Mucosa of stomach (tissue), 1 donor: Measurements from ENCODE around the gene DCDC2B.

Experiments
- H3K27me3 ChIP-seq: one replicate; pipeline ENCODE4 v1.7.0; 2013; ENCODE audit warnings: mild to moderate bottlenecking, low read length; ENCODE audit not compliant: control insufficient read depth, insufficient read depth
- H3K36me3 ChIP-seq: one replicate; pipeline ENCODE4 v1.7.0; 2013; ENCODE audit warnings: low read length; ENCODE audit not compliant: control insufficient read depth, insufficient read depth
- H3K4me1 ChIP-seq: one replicate; pipeline ENCODE4 v1.7.0; 2013; ENCODE audit warnings: mild to moderate bottlenecking, low read length; ENCODE audit not compliant: control insufficient read depth, insufficient read depth
- H3K4me3 ChIP-seq: one replicate; pipeline ENCODE4 v1.7.0; 2013; ENCODE audit warnings: low read length
- H3K9ac ChIP-seq: one replicate; pipeline ENCODE4 v1.7.0; 2013; ENCODE audit warnings: mild to moderate bottlenecking, low read length, moderate library complexity
- H3K9me3 ChIP-seq: one replicate; pipeline ENCODE4 v1.7.0; 2013; ENCODE audit warnings: mild to moderate bottlenecking, low read length, moderate library complexity; ENCODE audit not compliant: control insufficient read depth
- donor health status: Pancreatic carcinoma.

DCDC2B gene

DNA sequence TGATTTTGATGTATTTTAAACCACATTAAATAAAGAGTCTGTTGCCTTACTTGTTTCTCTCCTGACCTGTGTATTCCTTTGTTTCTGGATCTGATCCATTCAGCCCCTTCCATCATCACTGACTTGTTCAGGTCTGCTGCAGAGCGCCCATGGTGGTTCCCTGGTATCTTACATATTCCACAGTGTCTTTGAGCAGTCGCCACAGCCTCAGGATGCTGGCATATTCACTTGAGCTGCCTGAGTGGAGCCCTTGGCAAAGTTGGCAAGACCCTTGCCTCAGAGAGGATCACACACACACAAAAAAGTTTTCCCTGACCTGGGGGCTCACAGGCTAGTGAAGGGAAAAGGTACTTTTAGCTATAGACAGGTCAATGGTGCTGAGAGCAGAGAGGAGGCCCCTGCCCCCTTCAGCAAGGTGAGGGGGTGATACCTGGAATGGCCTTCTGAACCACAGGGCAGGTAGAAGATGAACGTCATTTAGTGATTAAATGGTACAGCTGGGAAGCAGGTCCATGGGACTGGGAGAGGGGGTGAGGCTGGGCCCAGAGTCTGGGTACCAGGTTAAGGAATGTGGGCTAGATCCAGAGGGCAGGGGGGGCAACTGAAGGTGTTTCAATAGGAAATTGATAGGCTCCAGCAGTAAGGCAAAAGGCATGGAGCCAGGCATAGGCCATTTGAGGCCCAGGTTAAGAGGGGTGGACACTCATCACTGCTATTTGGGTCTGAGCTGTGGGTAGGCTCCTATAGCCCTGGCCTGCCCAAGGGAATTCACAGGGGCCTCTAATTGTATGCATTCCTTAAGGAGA lies 10.4 kb upstream of the DCDC2B start:
- Histone ChIP-seq H3K9me3 (no peaks in the 10 kb centered on the region), H3K9ac (no peak overlapping the region), H3K4me3 (no peak overlapping the region), H3K27me3 (no peaks in the 10 kb centered on the region), H3K4me1 (peaks cover 23% of the 10 kb centered on the region), H3K36me3 (peaks cover 17% of the 10 kb centered on the region)

DNA sequence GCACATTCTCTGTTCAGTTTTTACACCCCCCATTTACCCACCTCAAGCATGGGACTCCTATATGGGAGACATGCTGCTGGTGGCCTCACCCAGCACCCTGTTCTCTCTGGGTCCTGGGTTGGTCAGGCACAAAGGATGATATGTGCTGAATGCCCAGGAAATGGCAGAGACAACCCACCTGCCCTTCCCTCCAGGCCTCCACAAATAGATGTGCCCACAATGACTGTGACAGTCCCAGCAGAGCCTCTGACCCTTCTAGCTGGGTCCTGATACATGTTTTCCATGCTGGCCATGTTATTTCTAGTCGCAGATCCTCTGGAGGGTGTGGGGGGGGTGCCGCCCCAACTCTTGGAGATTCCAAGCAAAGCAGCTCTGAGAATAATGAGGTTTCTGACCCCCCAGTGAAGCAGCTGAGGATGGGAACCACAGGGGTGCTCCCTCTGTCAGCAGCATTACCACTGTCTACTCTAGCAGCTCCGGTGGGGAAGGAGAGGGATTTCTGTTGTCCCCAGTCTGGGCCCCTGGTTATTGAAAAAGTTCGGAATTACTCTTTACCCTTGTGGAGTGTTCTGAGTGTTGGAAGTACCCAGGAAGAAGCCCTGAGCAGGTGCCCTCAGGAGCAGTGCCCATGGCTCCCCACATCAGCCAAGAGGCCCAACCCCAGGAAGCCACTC lies 9.7 kb upstream of the DCDC2B start:
- H3K4me1 ChIP-seq = peaks cover 23% of the 10 kb centered on the region
- no peaks in the 10 kb centered on the region for H3K9me3 ChIP-seq
- peaks cover 13% of the 10 kb centered on the region for H3K36me3 ChIP-seq
- no peak overlapping the region for H3K4me3 ChIP-seq
- no peaks in the 10 kb centered on the region for H3K27me3 ChIP-seq
- H3K9ac ChIP-seq = no peak overlapping the region

DNA sequence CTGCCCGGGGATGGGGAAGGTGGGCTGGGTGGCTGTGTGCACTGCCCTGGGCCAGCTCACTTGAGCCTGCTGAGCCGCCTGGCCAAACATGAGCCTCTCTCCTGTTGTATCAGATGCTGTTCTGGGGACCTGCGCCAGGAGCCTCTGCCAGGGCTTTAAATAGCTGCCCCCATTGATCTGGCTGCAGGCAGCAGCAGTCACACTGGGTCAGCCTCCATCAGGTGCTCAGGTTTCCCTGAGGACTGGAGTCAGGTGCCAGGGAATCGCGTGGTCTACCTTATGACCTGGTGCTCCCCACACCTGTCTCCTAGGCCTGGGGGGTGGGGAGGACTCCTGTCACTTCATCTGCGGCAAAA lies 9.2 kb upstream of the DCDC2B start:
- H3K36me3 ChIP-seq = peaks cover 10% of the 10 kb centered on the region
- no peaks in the 10 kb centered on the region for H3K27me3 ChIP-seq
- H3K9me3 ChIP-seq = no peaks in the 10 kb centered on the region
- H3K4me1 ChIP-seq = peaks cover 23% of the 10 kb centered on the region
- no peak overlapping the region for H3K4me3 ChIP-seq
- H3K9ac ChIP-seq = peak overlapping the region; percentile 69

DNA sequence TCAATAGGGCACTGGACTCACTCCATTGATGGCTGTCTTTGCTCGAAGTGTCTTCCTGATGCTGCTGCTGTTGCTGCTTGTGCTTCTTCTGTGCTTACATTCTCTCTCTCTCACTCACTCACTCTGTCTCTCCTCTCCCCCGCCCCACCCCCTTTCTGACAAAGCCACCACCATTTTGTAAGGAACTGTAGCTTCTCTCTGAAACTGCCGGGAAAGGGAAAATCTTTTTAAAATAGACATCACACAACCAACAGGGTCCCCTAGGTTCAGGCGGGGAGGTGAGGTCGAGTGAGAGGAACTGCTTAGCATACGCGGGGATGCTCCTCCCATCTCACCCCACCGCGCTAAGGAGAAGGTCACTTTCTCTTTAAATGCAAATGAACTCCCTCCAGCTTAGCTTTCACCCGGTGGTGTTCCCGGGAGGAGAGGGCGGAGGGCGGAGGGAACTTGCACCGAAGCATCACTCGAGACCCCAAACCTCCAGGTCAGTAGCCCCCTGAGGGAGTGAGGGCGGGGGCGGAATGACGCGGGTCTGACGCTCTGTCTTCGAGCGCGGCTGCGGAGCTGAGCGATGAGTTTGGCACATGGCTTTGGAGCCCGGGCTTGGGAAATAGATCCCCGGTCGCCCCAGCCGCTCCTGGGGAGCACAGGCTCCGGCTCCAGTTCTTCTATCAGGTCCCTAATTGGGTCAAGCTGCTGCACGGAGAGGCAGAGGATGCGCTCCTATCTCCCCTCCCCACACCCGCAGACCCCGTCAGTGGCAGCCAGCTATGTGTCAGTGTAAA lies 8.5 kb upstream of the DCDC2B start, which contains the start of gene CCDC28B:
CCDC28B (plus strand) TSS at position 370 of the 785 bp plus-strand sequence. CDS start 1,341 bp downstream, outside the sequence.
- Histone ChIP-seq H3K27me3 (no peaks in the 10 kb centered on the region), H3K36me3 (peaks cover 10% of the 10 kb centered on the region), H3K9ac (peak within 1 kb of the TSS; percentile 69), H3K9me3 (no peaks in the 10 kb centered on the region), H3K4me1 (peaks cover 23% of the 10 kb centered on the region), H3K4me3 (peak within 1 kb of the TSS; percentile 62)

DNA sequence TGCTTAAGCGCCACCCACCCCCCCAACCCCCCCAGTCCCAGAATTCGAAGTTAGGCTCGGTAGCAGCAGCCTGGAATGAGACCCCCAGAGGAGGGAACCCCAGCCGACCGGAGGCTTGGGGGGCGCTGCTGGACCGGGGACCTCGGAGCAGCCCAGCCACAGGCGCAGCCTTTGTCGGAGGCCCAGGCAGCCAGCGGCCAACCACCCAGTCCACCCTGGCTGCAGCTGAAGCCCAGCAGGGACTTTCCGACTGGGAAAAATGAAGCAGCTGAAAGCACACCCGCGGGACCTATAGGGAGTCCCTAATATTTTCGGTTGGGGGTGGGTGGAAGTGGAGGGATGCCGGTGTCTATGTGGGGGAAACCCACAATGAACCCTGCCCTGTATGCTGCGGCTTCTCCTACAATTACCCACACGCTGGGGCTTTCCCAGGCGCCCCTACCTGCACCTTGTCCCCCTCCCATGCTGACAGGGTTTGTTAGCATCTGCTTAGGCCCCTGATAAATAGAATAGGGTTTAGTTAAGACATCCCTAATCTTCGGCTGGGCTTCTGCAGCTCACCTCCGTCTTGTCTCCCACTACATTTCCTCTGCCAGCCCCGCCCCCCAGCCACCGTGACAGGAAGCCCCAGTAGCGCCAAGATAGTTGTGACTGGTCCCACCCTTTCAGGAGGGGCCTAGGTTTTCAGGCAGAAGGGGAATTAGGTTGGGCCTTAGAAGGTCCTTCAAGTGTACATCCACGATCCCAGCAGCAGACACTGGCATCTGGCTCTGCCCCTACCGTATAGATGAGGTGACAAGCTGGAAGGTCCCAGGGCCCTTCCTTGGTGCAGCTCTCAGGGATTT lies 7.7 kb upstream of the DCDC2B start:
- no peaks in the 10 kb centered on the region for H3K27me3 ChIP-seq
- peak overlapping the region; percentile 6 for H3K9ac ChIP-seq
- H3K4me1 ChIP-seq = peaks cover 27% of the 10 kb centered on the region
- H3K36me3 ChIP-seq = peaks cover 7% of the 10 kb centered on the region
- no peaks in the 10 kb centered on the region for H3K9me3 ChIP-seq
- H3K4me3 ChIP-seq = peak overlapping the region; percentile 9

DNA sequence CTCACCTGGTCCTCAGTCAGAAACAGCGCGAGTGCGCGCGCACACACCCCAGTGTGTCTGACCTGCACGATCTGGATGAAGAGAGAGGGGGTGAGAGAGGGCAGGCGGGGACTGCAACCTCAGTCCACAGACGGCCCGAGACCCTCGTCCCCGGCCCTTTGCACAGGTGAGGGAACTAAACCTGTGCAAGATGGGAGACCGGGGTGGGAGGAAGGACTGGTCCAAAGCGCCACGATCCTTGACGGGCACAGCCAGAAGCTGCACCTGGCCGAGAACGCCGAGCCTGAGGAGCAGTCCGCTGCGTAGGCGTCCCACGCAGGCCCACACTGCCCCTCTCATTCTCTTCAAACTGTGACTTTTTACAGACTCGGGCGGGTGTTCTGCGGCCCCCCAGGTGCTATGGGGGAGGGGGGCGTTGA lies 3.9 kb upstream of the DCDC2B start:
- H3K36me3 ChIP-seq = no peaks in the 10 kb centered on the region
- H3K27me3 ChIP-seq = no peaks in the 10 kb centered on the region
- peak overlapping the region; percentile 32 for H3K4me3 ChIP-seq
- H3K9ac ChIP-seq = peak overlapping the region; percentile 73
- H3K4me1 ChIP-seq = peaks cover 47% of the 10 kb centered on the region
- no peaks in the 10 kb centered on the region for H3K9me3 ChIP-seq

DNA sequence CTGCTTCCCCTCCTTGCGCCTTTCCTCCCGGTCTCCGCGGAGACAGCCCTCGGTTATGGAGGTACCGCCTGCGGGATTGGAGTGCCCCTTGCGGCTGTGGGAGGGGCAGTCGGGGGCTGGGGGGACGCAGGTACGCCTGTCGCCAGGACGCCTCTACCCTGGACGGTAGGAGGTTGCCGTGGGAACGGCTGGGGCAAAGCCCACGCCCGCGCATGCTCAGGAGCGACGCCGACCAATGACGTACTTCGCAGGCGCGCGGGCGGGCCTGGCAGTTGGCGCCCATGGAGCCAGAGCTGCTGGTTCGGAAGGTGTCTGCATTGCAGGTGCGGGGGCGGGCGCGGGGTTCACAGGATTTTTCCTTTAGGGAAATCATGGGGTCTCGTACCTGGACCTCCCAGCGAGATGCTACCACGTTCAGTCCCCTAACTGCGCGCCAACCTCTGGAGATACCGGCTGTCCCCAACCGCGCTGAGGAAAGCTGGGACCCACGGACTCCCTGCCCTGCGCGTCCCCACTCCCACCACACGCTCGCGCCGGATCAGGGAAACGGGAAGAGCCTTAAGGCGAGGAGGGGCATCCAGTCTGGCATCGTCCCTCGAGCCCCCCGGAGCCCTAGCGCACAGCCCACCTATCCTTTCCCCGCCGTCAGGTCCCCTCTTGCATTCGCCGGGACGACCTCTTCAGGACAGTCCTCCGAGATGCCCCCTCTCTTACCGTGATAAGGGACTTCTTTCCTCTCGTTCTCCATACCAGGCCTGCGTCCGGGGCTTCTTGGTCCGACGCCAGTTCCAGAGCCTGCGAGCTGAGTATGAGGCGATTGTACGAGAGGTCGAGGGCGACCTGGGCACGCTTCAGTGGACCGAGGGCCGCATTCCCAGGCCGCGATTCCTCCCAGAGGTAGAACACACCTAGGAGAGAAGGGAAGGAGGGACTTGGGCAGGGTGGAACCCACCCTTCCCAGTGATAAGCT lies 3.2 kb upstream of the DCDC2B start, which contains the start of gene IQCC:
IQCC (plus strand) TSS at position 271 of the 970 bp plus-strand sequence; CDS start at position 282, 11 bp downstream.
- Histone ChIP-seq H3K9me3 (no peaks in the 10 kb centered on the region), H3K36me3 (no peaks in the 10 kb centered on the region), H3K27me3 (no peaks in the 10 kb centered on the region), H3K4me3 (peak within 1 kb of the TSS; percentile 32), H3K9ac (peak within 1 kb of the TSS; percentile 73), H3K4me1 (peaks cover 41% of the 10 kb centered on the region)

GRCh38 chr1:32208469-32208868 lies 420 bp upstream of the DCDC2B start:
- H3K9me3 ChIP-seq = no peaks in the 10 kb centered on the region
- H3K4me3 ChIP-seq = no peak overlapping the region
- no peaks in the 10 kb centered on the region for H3K36me3 ChIP-seq
- no peaks in the 10 kb centered on the region for H3K27me3 ChIP-seq
- H3K9ac ChIP-seq = no peak overlapping the region
- H3K4me1 ChIP-seq = peaks cover 31% of the 10 kb centered on the region

DNA sequence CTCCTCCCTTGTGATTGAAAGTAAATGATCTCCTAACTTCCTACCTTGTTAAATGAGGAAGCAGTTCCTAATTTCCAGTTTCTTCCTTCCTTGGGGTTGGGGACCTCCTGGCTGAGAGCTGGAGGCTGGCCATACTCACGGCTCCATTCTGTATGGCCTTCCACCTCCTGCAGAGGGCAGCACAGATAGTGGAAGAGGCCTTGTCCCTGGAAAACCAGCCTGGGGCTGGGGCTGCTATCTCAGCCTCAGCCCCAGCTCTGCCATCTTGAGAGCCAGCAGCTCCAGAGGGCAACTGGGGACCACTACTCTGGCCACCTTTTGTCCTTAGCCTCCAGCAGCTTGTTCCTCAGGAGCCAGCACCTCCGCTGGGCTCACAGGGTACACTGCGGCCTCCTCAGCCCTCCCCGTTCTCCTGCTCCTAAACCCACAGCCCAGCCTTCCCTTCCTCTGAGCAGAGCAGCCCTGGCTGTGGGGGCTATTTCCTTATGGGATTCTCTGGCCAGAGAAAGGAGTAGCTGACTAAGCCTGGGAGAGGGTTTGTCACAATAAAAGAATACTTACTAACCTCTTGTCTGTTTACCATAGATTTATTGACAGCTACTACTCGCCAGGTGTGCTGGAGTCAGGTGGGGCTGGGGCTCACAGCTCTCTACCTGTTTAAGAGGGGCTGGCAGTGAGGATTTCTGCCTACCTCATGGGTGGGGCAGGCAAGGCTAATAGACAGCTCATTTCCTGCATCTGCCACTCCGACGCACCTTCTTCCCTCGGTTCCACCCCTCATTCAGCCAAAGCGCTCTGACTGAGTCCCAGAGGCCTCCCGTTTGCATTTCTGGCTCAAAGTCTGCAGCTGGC lies 7.0 kb downstream of the DCDC2B start:
- Histone ChIP-seq H3K4me3 (no peak overlapping the region), H3K9ac (no peak overlapping the region), H3K4me1 (peaks cover 19% of the 10 kb centered on the region), H3K27me3 (no peaks in the 10 kb centered on the region), H3K9me3 (no peaks in the 10 kb centered on the region), H3K36me3 (peaks cover 11% of the 10 kb centered on the region)

GRCh38 chr1:32216566-32216965 lies 7.7 kb downstream of the DCDC2B start:
- Histone ChIP-seq H3K9me3 (no peaks in the 10 kb centered on the region), H3K4me3 (no peak overlapping the region), H3K4me1 (peaks cover 26% of the 10 kb centered on the region), H3K27me3 (no peaks in the 10 kb centered on the region), H3K9ac (no peak overlapping the region), H3K36me3 (peaks cover 11% of the 10 kb centered on the region)
